GM19238 (cell line): Measurements from ENCODE around the gene ONECUT3.

ENCODE experiments used
- DNase-seq: peaks from one replicate; pipeline ENCODE4 v3.0.0; 2011; ENCODE audit warnings: low spot score; ENCODE audit not compliant: insufficient read length

The ONECUT3 gene

DNA sequence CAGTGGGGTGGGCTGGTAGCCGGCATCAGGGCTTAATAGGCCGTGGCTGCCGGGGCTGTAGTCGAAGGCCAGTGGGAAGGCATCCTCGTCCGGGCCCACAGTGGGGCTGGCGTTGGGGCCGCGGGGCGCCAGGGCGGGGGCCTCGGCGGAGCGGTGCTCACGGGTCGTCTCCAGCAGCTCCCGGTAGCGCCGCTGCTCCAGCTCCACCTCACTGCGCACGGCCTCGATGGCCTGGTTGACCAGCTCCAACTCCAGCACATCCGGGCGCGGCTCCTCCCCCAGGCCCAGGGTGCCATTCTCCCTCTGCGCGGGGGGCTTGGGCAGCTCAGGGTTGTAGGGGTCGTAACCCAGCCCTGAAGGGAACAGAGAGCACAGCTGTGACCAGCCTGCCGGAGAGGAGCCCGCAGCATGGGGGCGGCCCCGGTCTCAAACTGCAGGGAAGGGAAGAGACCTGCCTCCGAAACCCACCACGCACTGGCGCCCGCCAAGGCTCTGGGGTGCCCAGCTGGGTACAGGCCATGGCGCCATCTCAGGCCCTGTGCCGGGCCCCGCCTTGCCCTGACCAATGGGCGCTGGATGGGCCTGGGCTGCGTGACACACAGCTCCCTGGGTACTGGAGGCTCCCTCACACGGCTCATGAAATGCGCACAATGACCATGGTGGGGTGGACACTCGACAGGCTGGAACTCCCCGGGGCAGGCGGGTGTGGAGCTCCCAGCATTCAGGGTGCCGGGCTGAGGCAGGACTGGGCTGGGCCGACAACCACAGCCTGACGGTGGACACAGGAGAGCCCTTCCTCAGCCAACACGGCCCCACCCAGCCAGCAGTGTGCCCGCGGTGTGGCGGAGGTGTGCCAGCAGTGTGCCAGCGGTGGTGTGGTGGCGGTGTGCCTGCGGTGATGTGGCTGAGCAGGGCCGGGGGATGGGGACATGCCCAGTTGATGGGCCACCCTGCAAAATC lies 75.3 kb downstream of the ONECUT3 start:
- DNase-seq = no peak

DNA sequence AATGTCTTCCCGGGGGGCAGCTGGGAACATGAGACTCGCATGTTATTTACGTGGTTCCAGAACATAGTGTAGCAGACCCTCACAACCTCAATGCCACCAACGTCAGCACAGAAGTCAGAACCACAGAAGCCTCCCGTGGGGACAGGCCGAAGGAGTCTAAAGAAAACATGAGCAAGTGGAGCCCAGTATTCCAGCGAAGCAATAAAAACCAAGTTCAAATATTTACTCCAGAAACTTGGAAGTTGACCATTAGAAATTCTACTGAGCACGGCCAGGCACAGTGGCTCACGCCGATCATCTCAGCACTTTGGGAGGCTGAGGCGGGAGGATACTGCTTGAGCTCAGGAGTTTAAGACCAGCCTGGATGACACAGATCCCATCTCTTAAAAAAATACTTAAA lies 76.7 kb downstream of the ONECUT3 start:
- no peak for DNase-seq

DNA sequence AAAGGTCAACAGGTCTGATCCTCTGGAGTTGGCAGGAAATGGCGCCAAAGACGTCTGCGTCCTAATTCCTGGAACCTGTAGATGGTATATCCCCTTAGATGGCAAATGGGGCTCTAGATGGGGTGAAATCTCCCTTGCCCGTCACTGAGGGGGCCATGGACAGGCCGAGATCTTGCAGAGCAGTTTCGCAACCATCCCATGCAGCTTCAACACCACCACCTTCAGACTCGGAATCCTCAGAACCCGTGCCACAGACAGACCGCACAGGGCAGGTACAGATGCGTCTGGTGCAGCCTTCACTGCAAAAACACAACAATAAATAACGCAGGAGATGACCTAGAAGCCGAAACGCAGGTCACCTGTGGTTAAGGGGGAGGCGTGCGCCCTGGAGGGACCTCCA lies 77.3 kb downstream of the ONECUT3 start:
- DNase-seq = no peak
